MM.1S (cell line): Measurements from ENCODE around the gene PRKCE.

Experiments
- DNase-seq: peaks from one replicate; pipeline ENCODE4 v3.0.0-alpha.2; 2015
- H2AFZ ChIP-seq: fragments of 300-600 bp; sonication (generic); 2 replicates; pipeline ENCODE4 v1.6.0; 2016; ENCODE audit warnings: antibody characterized with exemption, low read length
- H3F3A ChIP-seq: fragments of 300-600 bp; sonication (generic); 2 replicates; pipeline ENCODE4 v1.6.1; 2016; ENCODE audit warnings: mild to moderate bottlenecking, antibody characterized with exemption, low read length, moderate library complexity, mixed read lengths; ENCODE audit not compliant: insufficient read depth
- H3K27ac ChIP-seq: fragments of 300-600 bp; sonication (generic); 2 replicates; pipeline ENCODE4 v1.5.1; 2016; ENCODE audit warnings: mild to moderate bottlenecking, low read length
- H3K27me3 ChIP-seq: fragments of 300-600 bp; sonication (generic); replicated peaks from 2 replicates; pipeline ENCODE4 v1.6.0; 2016; ENCODE audit warnings: low read length; ENCODE audit not compliant: insufficient read depth
- H3K36me3 ChIP-seq: fragments of 300-600 bp; sonication (generic); replicated peaks from 2 replicates; pipeline ENCODE4 v1.6.1; 2016; ENCODE audit warnings: mild to moderate bottlenecking, low read length, mixed read lengths; ENCODE audit not compliant: insufficient read depth
- H3K4me1 ChIP-seq: fragments of 300-600 bp; sonication (generic); 2 replicates; pipeline ENCODE4 v1.6.1; 2016; ENCODE audit warnings: low read length, mixed read lengths
- H3K4me2 ChIP-seq: fragments of 300-600 bp; sonication (generic); 2 replicates; pipeline ENCODE4 v1.6.0; 2016; ENCODE audit warnings: low read depth, low read length
- H3K4me3 ChIP-seq: fragments of 300-600 bp; sonication (generic); 2 replicates; pipeline ENCODE4 v1.5.1; 2016; ENCODE audit warnings: low read length, mixed read lengths
- H3K79me2 ChIP-seq: fragments of 300-600 bp; sonication (generic); 2 replicates; pipeline ENCODE4 v1.6.1; 2016; ENCODE audit warnings: mixed run types, low read length, mixed read lengths
- H3K9ac ChIP-seq: fragments of 300-600 bp; sonication (generic); 2 replicates; pipeline ENCODE4 v1.6.1; 2016; ENCODE audit warnings: low read length, mixed read lengths
- H3K9me2 ChIP-seq: fragments of 300-600 bp; sonication (generic); replicated peaks from 2 replicates; pipeline ENCODE4 v1.6.1; 2016; ENCODE audit warnings: mild to moderate bottlenecking, low read length, mixed read lengths; ENCODE audit not compliant: insufficient read depth
- H3K9me3 ChIP-seq: fragments of 300-600 bp; sonication (generic); replicated peaks from 2 replicates; pipeline ENCODE4 v1.6.1; 2016; ENCODE audit warnings: mild to moderate bottlenecking, low read length, mixed read lengths; ENCODE audit not compliant: insufficient read depth
- H4K20me1 ChIP-seq: fragments of 300-600 bp; sonication (generic); 2 replicates; pipeline ENCODE4 v1.6.1; 2016; ENCODE audit warnings: mild to moderate bottlenecking, low read length, moderate library complexity, mixed read lengths; ENCODE audit not compliant: insufficient read depth
- EZH2 ChIP-seq: fragments of 300-600 bp; sonication (generic); optimal IDR thresholded peaks from 2 replicates; pipeline ENCODE3; 2017; ENCODE audit warnings: low read depth, mild to moderate bottlenecking, antibody characterized with exemption, low read length, mixed read lengths
- EZH2phosphoT487 ChIP-seq: fragments of 300-600 bp; sonication (generic); IDR thresholded peaks from 2 replicates; pipeline ENCODE4 v1.6.1; 2018; ENCODE audit warnings: antibody characterized with exemption, low read length
- TF ChIP-seq, protein P1 (sequence below): fragments of 300-600 bp; sonication (generic); IDR thresholded peaks from 2 replicates; pipeline ENCODE4 v1.5.1; 2016; ENCODE audit warnings: antibody characterized with exemption, low read length, mixed read lengths

PRKCE gene

DNA sequence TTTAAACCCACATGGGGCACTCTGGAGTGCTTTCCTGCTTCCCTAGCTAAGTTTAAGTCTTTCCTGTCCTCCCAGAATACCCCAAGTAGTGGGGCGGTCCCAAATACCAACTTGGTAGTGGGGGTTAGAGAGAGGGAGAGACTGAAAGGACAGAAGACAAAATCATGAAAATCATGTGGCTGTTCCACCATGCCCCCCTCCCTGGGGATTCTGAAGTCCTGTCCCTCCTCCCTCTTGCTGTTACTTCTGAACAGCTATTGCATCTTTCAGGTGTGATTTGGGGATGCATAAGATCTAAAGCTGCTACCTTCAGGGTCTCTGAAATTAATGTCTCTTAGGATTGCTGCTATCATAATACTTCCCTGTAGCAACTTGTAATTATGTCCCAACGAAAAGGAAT lies 378.9 kb downstream of the PRKCE start:
- no peaks in the 10 kb centered on the region for H3K4me1 ChIP-seq
- no peaks in the 10 kb centered on the region for H3K27me3 ChIP-seq
- no peak overlapping the region for H3K4me2 ChIP-seq
- no peak overlapping the region for H2AFZ ChIP-seq
- H3K9ac ChIP-seq = no peak overlapping the region
- no peaks in the 10 kb centered on the region for H3K9me2 ChIP-seq
- DNase-seq = no peak
- H3K4me3 ChIP-seq = no peak overlapping the region
- H3K36me3 ChIP-seq = no peaks in the 10 kb centered on the region
- no peak overlapping the region for H3K27ac ChIP-seq
- H3K79me2 ChIP-seq = no peaks in the 10 kb centered on the region
- no peak for TF ChIP-seq EZH2
- H4K20me1 ChIP-seq = no peaks in the 10 kb centered on the region
- no peaks in the 10 kb centered on the region for H3K9me3 ChIP-seq
- H3F3A ChIP-seq = no peaks in the 10 kb centered on the region

DNA sequence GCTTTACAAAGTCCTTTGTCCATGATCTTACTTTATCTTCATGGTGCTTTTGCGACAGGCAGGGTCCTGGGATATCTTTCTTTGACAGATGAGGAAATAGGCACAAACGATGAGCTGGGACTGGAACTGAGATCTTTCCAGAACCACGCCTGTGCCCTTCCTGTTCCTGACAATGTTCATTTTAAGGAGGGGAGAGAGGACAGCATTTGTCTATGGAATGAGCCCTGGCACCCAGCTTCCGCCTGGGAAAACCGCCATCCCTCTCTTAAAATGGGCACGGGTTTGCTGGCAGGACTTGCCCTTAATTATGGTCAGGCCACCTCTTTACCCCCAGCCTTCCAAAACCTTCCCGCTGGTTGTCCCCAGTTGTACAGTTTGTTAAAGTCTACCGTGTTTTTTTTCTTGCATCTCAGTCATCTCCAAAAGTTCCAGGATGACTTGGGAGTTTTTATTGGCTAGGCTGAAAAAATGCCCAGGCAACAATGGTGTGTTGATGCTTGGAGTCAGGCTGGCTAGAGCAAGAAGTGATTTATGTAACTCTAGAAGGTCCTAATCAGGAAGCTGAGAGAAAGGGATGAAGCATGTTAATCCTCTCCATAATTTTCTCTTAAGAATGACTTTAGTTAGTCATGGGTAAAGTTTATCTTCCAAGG lies 380.8 kb downstream of the PRKCE start:
- H3K36me3 ChIP-seq = no peaks in the 10 kb centered on the region
- no peak overlapping the region for H3K27ac ChIP-seq
- no peak for DNase-seq
- no peak overlapping the region for H3K9ac ChIP-seq
- H4K20me1 ChIP-seq = no peaks in the 10 kb centered on the region
- H3K79me2 ChIP-seq = no peaks in the 10 kb centered on the region
- no peaks in the 10 kb centered on the region for H3K27me3 ChIP-seq
- H2AFZ ChIP-seq = no peak overlapping the region
- no peaks in the 10 kb centered on the region for H3K4me1 ChIP-seq
- no peaks in the 10 kb centered on the region for H3K9me3 ChIP-seq
- H3K4me2 ChIP-seq = no peak overlapping the region
- H3F3A ChIP-seq = no peaks in the 10 kb centered on the region
- no peak for TF ChIP-seq EZH2phosphoT487
- TF ChIP-seq EZH2 = no peak
- TF ChIP-seq, protein P1, sequence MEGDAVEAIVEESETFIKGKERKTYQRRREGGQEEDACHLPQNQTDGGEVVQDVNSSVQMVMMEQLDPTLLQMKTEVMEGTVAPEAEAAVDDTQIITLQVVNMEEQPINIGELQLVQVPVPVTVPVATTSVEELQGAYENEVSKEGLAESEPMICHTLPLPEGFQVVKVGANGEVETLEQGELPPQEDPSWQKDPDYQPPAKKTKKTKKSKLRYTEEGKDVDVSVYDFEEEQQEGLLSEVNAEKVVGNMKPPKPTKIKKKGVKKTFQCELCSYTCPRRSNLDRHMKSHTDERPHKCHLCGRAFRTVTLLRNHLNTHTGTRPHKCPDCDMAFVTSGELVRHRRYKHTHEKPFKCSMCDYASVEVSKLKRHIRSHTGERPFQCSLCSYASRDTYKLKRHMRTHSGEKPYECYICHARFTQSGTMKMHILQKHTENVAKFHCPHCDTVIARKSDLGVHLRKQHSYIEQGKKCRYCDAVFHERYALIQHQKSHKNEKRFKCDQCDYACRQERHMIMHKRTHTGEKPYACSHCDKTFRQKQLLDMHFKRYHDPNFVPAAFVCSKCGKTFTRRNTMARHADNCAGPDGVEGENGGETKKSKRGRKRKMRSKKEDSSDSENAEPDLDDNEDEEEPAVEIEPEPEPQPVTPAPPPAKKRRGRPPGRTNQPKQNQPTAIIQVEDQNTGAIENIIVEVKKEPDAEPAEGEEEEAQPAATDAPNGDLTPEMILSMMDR = no peak
- no peaks in the 10 kb centered on the region for H3K9me2 ChIP-seq
- no peak overlapping the region for H3K4me3 ChIP-seq

DNA sequence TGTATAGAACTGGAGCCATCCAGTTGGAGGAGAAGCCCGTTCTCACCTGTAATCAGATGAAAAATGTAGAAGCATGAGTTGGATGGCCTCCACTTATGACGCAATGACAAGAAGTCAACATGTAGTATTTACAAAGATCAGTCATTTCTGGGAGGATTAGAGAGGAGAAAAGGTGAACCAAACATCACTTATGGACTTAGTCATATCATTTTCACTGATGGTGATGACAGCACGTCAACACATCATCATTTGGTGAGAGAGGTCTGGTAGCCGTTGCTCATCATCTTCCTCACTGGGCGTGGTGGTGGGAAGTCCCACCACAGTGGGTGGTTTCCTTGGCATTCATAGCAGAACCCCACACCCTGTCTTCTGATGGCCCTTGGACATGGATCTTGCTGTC lies 381.5 kb downstream of the PRKCE start:
- Histone ChIP-seq H3K27ac (no peak overlapping the region), H3F3A (no peaks in the 10 kb centered on the region), H3K36me3 (no peaks in the 10 kb centered on the region), H3K4me1 (no peaks in the 10 kb centered on the region), H3K79me2 (no peaks in the 10 kb centered on the region), H4K20me1 (no peaks in the 10 kb centered on the region), H3K4me3 (no peak overlapping the region), H3K9ac (no peak overlapping the region), H3K4me2 (no peak overlapping the region), H3K9me3 (no peaks in the 10 kb centered on the region), H3K9me2 (no peaks in the 10 kb centered on the region), H3K27me3 (no peaks in the 10 kb centered on the region), H2AFZ (no peak overlapping the region)
- no peak for DNase-seq
- TF ChIP-seq EZH2phosphoT487 = no peak
- TF ChIP-seq, protein P1 = no peak
- TF ChIP-seq EZH2 = no peak

DNA sequence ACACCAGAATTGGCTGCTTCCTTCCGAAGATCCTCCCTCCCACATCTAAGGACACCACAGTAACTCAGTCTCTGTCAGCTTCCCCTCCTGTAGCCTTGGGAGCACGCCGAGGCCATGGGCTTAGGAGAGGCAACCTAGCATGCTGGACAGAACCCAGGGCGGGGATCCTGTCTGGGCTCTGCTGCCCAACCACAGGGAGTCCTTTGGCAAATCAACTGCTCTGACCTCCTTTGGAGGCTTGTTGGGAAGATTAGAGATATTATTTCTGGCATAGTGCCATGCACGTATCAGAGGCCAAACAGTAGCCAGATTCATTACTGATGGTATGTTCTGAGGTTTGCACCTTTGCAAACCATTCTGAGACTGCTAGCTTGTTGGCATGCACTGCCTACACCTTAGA lies 383.1 kb downstream of the PRKCE start:
- Histone ChIP-seq H2AFZ (no peak overlapping the region), H3K4me2 (no peak overlapping the region), H3K36me3 (no peaks in the 10 kb centered on the region), H3F3A (no peaks in the 10 kb centered on the region), H3K4me1 (no peaks in the 10 kb centered on the region), H3K79me2 (no peaks in the 10 kb centered on the region), H3K9me2 (no peaks in the 10 kb centered on the region), H3K9me3 (no peaks in the 10 kb centered on the region), H3K9ac (no peak overlapping the region), H3K4me3 (no peak overlapping the region), H3K27ac (no peak overlapping the region), H3K27me3 (no peaks in the 10 kb centered on the region), H4K20me1 (no peaks in the 10 kb centered on the region)
- DNase-seq = no peak
- TF ChIP-seq EZH2phosphoT487 (no peak), EZH2 (no peak)
- TF ChIP-seq, protein P1 = no peak
